Prostate gland (tissue), 2 donors: ENCODE measurements around the gene GPAT3.
A peak's percentile ranks its signal among the peaks of the same experiment; 100 is the strongest.

Experiments used
- CTCF ChIP-seq, 4 experiments: fragments of 200-600 bp in 2 of 4; fragments of 450-650 bp in 2 of 4; sonication (generic) in 2 of 4; IDR thresholded peaks; 1 replicate in 3 of 4; 2 replicates in 1 of 4; pipeline ENCODE4 v1.5.1; 2016 to 2019; ENCODE audit warnings: antibody characterized with exemption in 4 of 4, mild to moderate bottlenecking in 2 of 4, moderate library complexity in 2 of 4
- POLR2A ChIP-seq: fragments of 450-650 bp; IDR thresholded peaks from one replicate; pipeline ENCODE4 v1.6.1; 2016; ENCODE audit warnings: antibody characterized with exemption, mild to moderate bottlenecking
- POLR2AphosphoS5 ChIP-seq: sonication (generic); formaldehyde crosslinking; IDR thresholded peaks from one replicate; pipeline ENCODE4 v1.6.1; 2017; ENCODE audit warnings: antibody characterized with exemption

- TF ChIP-seq CTCF (IDR thresholded peaks at IDR 0.05): peak; percentile 77 to 92 (median 84)
- TF ChIP-seq POLR2A: no peak
- no peak for TF ChIP-seq POLR2AphosphoS5
Measured at GRCh38 chr4:83644677-83645659, 109.1 kb downstream of the GPAT3 start.
